ENCODE results near the gene TACC2. TPM values are rescaled to one million over a fixed set of nuclear protein-coding genes. Genes with fewer than 3 reads are reported as not detected.

TACC2 gene
- total and polyA plus RNA-seq, 9 of the 15 experiments (the other 6 are each of a cell fraction or from before 2014, with no cell fraction given), result under 0.01 to 0.35 (median 0.03) TPM; not detected in 6

DNA sequence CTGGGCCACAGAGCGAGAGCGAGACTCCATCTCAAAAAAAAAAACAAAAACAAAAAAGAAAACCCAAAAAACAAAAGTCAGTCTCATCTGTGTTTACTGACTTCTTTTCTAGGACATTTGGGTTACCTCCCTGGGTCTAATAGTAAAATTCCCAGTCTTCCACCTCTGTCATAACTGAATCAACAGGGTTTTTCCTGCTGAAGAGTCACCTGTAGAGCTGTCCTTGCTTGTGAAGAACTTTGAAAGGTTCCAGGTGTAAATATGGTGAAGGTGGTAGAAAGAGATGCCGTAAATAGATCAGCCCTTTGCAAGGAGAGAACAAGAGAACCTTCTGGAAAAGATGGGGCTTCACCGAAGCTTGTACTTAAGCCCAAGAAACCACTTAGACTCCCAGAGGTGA lies 169.4 kb downstream of the TACC2 start:
- Histone ChIP-seq H3K9me3 (replicated peaks; ENCODE audit: control insufficient read depth, insufficient read depth, low read depth, low read length) (no peaks in the 10 kb centered on the region), H4K20me1 (replicated peaks; ENCODE audit: control insufficient read depth, insufficient read depth, low read length) (no peaks in the 10 kb centered on the region; the same call in 1 of the 2 replicates), H3K4me3 (no peak overlapping the region), H3K36me3 (ENCODE audit: control insufficient read depth, insufficient read depth, low read length) (no peaks in the 10 kb centered on the region), H3K79me2 (ENCODE audit: control insufficient read depth, insufficient read depth, low read length) (no peaks in the 10 kb centered on the region), H3K27me3 (ENCODE audit: control insufficient read depth in 2 of 2, insufficient read depth in 2 of 2, low read length in 2 of 2) (peaks cover 3 to 42% of the 10 kb centered on the region in 2 experiments; a peak in 4 of 5 replicates), H3K4me1 (replicated peaks in 1 of 2; ENCODE audit: control insufficient read depth in 2 of 2, insufficient read depth in 2 of 2, low read length in 2 of 2) (no peaks in the 10 kb centered on the region), H3K9me1 (ENCODE audit: control insufficient read depth, insufficient read depth, low read length) (no peaks in the 10 kb centered on the region), H3K4me2 (ENCODE audit: insufficient read depth, low read length) (no peak overlapping the region), H3K9ac (ENCODE audit: insufficient read depth in 1 of 2, low read depth in 2 of 2, low read length in 2 of 2) (no peak overlapping the region), H2AFZ (ENCODE audit: low read depth, low read length) (no peak overlapping the region), H3K27ac (ENCODE audit: extremely low read depth, low read depth, low read length) (no peak overlapping the region)
- ATAC-seq, result no peak
- no peak for FAIRE-seq
- intact Hi-C loops (cut with micrococcal nuclease) (no loop called here), in situ Hi-C loops (cut with MboI) (no loop called here)
- no TSS peak for BruUV-seq (replicated peaks)
- 0% methylated on average over 3 of the region's 4 CpGs for WGBS (ENCODE audit: insufficient coverage, low coverage, missing lambda C conversion rate)
- no peak for DNase-seq (ENCODE audit: extremely low read depth in 1 of 4, low spot score in 3 of 4)
- POLR2A ChIA-PET, result interaction anchor here (0.6 kb wide), 1 partner anchor 281 kb away, joined by 3 read pairs; no protein-coding TSS in a partner anchor
- CTCF ChIA-PET (ENCODE audit: low intra/inter-chr PET ratio), result no interaction called here
- TF ChIP-seq RAD21 (CRISPR knock-in tag; conservative IDR thresholded peaks at IDR 0.05 in 1 of 2, IDR thresholded peaks at IDR 0.05 in 1 of 2), result no peak
- TF ChIP-seq, protein P1, sequence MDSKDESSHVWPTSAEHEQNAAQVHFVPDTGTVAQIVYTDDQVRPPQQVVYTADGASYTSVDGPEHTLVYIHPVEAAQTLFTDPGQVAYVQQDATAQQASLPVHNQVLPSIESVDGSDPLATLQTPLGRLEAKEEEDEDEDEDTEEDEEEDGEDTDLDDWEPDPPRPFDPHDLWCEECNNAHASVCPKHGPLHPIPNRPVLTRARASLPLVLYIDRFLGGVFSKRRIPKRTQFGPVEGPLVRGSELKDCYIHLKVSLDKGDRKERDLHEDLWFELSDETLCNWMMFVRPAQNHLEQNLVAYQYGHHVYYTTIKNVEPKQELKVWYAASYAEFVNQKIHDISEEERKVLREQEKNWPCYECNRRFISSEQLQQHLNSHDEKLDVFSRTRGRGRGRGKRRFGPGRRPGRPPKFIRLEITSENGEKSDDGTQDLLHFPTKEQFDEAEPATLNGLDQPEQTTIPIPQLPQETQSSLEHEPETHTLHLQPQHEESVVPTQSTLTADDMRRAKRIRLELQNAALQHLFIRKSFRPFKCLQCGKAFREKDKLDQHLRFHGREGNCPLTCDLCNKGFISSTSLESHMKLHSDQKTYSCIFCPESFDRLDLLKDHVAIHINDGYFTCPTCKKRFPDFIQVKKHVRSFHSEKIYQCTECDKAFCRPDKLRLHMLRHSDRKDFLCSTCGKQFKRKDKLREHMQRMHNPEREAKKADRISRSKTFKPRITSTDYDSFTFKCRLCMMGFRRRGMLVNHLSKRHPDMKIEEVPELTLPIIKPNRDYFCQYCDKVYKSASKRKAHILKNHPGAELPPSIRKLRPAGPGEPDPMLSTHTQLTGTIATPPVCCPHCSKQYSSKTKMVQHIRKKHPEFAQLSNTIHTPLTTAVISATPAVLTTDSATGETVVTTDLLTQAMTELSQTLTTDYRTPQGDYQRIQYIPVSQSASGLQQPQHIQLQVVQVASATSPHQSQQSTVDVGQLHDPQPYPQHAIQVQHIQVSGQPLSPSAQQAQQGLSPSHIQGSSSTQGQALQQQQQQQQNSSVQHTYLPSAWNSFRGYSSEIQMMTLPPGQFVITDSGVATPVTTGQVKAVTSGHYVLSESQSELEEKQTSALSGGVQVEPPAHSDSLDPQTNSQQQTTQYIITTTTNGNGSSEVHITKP (IDR thresholded peaks at IDR 0.05; ENCODE audit: partially characterized antibody), result no peak
- TF ChIP-seq E2F5 (CRISPR knock-in tag; IDR thresholded peaks at IDR 0.05), result no peak
- TF ChIP-seq IRF9 (tag; IDR thresholded peaks at IDR 0.05), result no peak
- no peak for TF ChIP-seq NCOA2 (IDR thresholded peaks at IDR 0.05; ENCODE audit: partially characterized antibody in 2 of 2)
- TF ChIP-seq, protein P2, sequence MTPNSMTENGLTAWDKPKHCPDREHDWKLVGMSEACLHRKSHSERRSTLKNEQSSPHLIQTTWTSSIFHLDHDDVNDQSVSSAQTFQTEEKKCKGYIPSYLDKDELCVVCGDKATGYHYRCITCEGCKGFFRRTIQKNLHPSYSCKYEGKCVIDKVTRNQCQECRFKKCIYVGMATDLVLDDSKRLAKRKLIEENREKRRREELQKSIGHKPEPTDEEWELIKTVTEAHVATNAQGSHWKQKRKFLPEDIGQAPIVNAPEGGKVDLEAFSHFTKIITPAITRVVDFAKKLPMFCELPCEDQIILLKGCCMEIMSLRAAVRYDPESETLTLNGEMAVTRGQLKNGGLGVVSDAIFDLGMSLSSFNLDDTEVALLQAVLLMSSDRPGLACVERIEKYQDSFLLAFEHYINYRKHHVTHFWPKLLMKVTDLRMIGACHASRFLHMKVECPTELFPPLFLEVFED (CRISPR knock-in tag; conservative IDR thresholded peaks at IDR 0.05), result no peak
- no peak for TF ChIP-seq ZBTB17 (CRISPR knock-in tag; IDR thresholded peaks at IDR 0.05)
- TF ChIP-seq FOXK2 (conservative IDR thresholded peaks at IDR 0.05 in 1 of 2, IDR thresholded peaks at IDR 0.05 in 1 of 2; ENCODE audit: low read depth in 2 of 2), result no peak
- TF ChIP-seq HCFC1 (IDR thresholded peaks at IDR 0.05; ENCODE audit: low read depth, low read length), result no peak
- TF ChIP-seq ZEB2 (IDR thresholded peaks at IDR 0.05), result no peak
- TF ChIP-seq SIN3B (IDR thresholded peaks at IDR 0.05; ENCODE audit: low read depth), result no peak
- TF ChIP-seq, protein P3, sequence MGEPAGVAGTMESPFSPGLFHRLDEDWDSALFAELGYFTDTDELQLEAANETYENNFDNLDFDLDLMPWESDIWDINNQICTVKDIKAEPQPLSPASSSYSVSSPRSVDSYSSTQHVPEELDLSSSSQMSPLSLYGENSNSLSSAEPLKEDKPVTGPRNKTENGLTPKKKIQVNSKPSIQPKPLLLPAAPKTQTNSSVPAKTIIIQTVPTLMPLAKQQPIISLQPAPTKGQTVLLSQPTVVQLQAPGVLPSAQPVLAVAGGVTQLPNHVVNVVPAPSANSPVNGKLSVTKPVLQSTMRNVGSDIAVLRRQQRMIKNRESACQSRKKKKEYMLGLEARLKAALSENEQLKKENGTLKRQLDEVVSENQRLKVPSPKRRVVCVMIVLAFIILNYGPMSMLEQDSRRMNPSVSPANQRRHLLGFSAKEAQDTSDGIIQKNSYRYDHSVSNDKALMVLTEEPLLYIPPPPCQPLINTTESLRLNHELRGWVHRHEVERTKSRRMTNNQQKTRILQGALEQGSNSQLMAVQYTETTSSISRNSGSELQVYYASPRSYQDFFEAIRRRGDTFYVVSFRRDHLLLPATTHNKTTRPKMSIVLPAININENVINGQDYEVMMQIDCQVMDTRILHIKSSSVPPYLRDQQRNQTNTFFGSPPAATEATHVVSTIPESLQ (CRISPR knock-in tag; IDR thresholded peaks at IDR 0.05), result no peak
- TF ChIP-seq TARDBP (IDR thresholded peaks at IDR 0.05), result no peak
- no peak for TF ChIP-seq RCOR1 (IDR thresholded peaks at IDR 0.05; ENCODE audit: borderline replicate concordance in 1 of 2, low read depth in 2 of 2, low read length in 2 of 2)
